Muscle layer of colon (tissue), 2 donors: ENCODE data around the gene CCBE1.

Experiments used
- H3K27ac ChIP-seq: one replicate; pipeline ENCODE4 v1.7.0; 2013; ENCODE audit warnings: low read depth, mild to moderate bottlenecking, low read length, moderate library complexity
- H3K27me3 ChIP-seq, 2 donors: one replicate each; pipeline ENCODE4 v1.7.0; 2013; ENCODE audit warnings: low read length in 2 of 2, mild to moderate bottlenecking in 2 of 2; ENCODE audit not compliant: insufficient read depth in 2 of 2, control insufficient read depth in 1 of 2
- H3K36me3 ChIP-seq: one replicate; pipeline ENCODE4 v1.7.0; 2013; ENCODE audit warnings: mild to moderate bottlenecking, low read length; ENCODE audit not compliant: insufficient read depth
- H3K4me1 ChIP-seq: one replicate; pipeline ENCODE4 v1.7.0; 2013; ENCODE audit warnings: mild to moderate bottlenecking, low read length; ENCODE audit not compliant: insufficient read depth
- H3K4me3 ChIP-seq, 2 donors: one replicate each; pipeline ENCODE4 v1.7.0; 2013; ENCODE audit warnings: low read length in 2 of 2, low read depth in 1 of 2, mild to moderate bottlenecking in 1 of 2, moderate library complexity in 1 of 2
- H3K9ac ChIP-seq: one replicate; pipeline ENCODE4 v1.7.0; 2013; ENCODE audit warnings: low read length
- H3K9me3 ChIP-seq: one replicate; pipeline ENCODE4 v1.7.0; 2013; ENCODE audit warnings: mild to moderate bottlenecking, low read length
- donor health status: abdominal sarcoma.
- donor health status: Adenocarcinoma of cecum.

The CCBE1 gene

GRCh38 chr18:59400407-59400806 lies 296.8 kb downstream of the CCBE1 start:
- no peaks in the 10 kb centered on the region for H3K27me3 ChIP-seq
- no peak overlapping the region for H3K9ac ChIP-seq
- H3K4me1 ChIP-seq = no peaks in the 10 kb centered on the region
- H3K27ac ChIP-seq = no peak overlapping the region
- no peaks in the 10 kb centered on the region for H3K9me3 ChIP-seq
- H3K36me3 ChIP-seq = no peaks in the 10 kb centered on the region
- no peak overlapping the region for H3K4me3 ChIP-seq

GRCh38 chr18:59395226-59396175 lies 301.7 kb downstream of the CCBE1 start:
- Histone ChIP-seq H3K27me3 (no peaks in the 10 kb centered on the region), H3K9ac (no peak overlapping the region), H3K36me3 (no peaks in the 10 kb centered on the region), H3K4me3 (no peak overlapping the region), H3K27ac (no peak overlapping the region), H3K4me1 (no peaks in the 10 kb centered on the region), H3K9me3 (no peaks in the 10 kb centered on the region)

- no peak overlapping the region for H3K27ac ChIP-seq
- H3K9me3 ChIP-seq = no peaks in the 10 kb centered on the region
- no peak overlapping the region for H3K9ac ChIP-seq
- no peak overlapping the region for H3K4me3 ChIP-seq
- no peaks in the 10 kb centered on the region for H3K27me3 ChIP-seq
- H3K4me1 ChIP-seq = no peaks in the 10 kb centered on the region
- H3K36me3 ChIP-seq = no peaks in the 10 kb centered on the region
Observed at GRCh38 chr18:59393381-59393780, 303.8 kb downstream of the CCBE1 start.

GRCh38 chr18:59388817-59389216 lies 308.4 kb downstream of the CCBE1 start:
- Histone ChIP-seq H3K36me3 (no peaks in the 10 kb centered on the region), H3K4me1 (no peaks in the 10 kb centered on the region), H3K27me3 (no peaks in the 10 kb centered on the region), H3K9me3 (no peaks in the 10 kb centered on the region), H3K9ac (no peak overlapping the region), H3K27ac (no peak overlapping the region), H3K4me3 (no peak overlapping the region)

- H3K9ac ChIP-seq = no peak overlapping the region
- no peaks in the 10 kb centered on the region for H3K27me3 ChIP-seq
- H3K27ac ChIP-seq = no peak overlapping the region
- no peak overlapping the region for H3K4me3 ChIP-seq
- H3K36me3 ChIP-seq = no peaks in the 10 kb centered on the region
- H3K9me3 ChIP-seq = no peaks in the 10 kb centered on the region
- H3K4me1 ChIP-seq = no peaks in the 10 kb centered on the region
Observed at GRCh38 chr18:59387687-59388565, 309.3 kb downstream of the CCBE1 start.

GRCh38 chr18:59386909-59387686 lies 310.1 kb downstream of the CCBE1 start:
- Histone ChIP-seq H3K9ac (no peak overlapping the region), H3K9me3 (no peaks in the 10 kb centered on the region), H3K27ac (no peak overlapping the region), H3K4me3 (no peak overlapping the region), H3K4me1 (no peaks in the 10 kb centered on the region), H3K27me3 (no peaks in the 10 kb centered on the region), H3K36me3 (no peaks in the 10 kb centered on the region)

GRCh38 chr18:59385191-59385590 lies 312.0 kb downstream of the CCBE1 start:
- no peaks in the 10 kb centered on the region for H3K4me1 ChIP-seq
- H3K9me3 ChIP-seq = no peaks in the 10 kb centered on the region
- no peak overlapping the region for H3K27ac ChIP-seq
- H3K9ac ChIP-seq = no peak overlapping the region
- no peak overlapping the region for H3K4me3 ChIP-seq
- no peaks in the 10 kb centered on the region for H3K36me3 ChIP-seq
- no peaks in the 10 kb centered on the region for H3K27me3 ChIP-seq

GRCh38 chr18:59383851-59384250 lies 313.4 kb downstream of the CCBE1 start:
- Histone ChIP-seq H3K27me3 (no peaks in the 10 kb centered on the region), H3K9me3 (no peaks in the 10 kb centered on the region), H3K36me3 (no peaks in the 10 kb centered on the region), H3K9ac (no peak overlapping the region), H3K4me3 (no peak overlapping the region), H3K27ac (no peak overlapping the region), H3K4me1 (no peaks in the 10 kb centered on the region)

- Histone ChIP-seq H3K4me1 (no peaks in the 10 kb centered on the region), H3K9me3 (no peaks in the 10 kb centered on the region), H3K27ac (no peak overlapping the region), H3K4me3 (no peak overlapping the region), H3K36me3 (no peaks in the 10 kb centered on the region), H3K27me3 (no peaks in the 10 kb centered on the region), H3K9ac (no peak overlapping the region)
Observed at GRCh38 chr18:59382383-59382782, 314.8 kb downstream of the CCBE1 start.

GRCh38 chr18:59381949-59382348 lies 315.3 kb downstream of the CCBE1 start:
- Histone ChIP-seq H3K27me3 (no peaks in the 10 kb centered on the region), H3K9ac (no peak overlapping the region), H3K4me1 (no peaks in the 10 kb centered on the region), H3K4me3 (no peak overlapping the region), H3K27ac (no peak overlapping the region), H3K9me3 (no peaks in the 10 kb centered on the region), H3K36me3 (no peaks in the 10 kb centered on the region)
